GM21381 (cell line): ENCODE data around the gene CLEC6A.
"Not testable (repeated sequence)": the region's sequence is repeated elsewhere in the genome, so short reads cannot be mapped to it uniquely, and the experiment has no call there.

Experiments used
- ATAC-seq: cut with Tn5 transposase; IDR thresholded peaks from one replicate; pipeline ENCODE4 v1.9.1; 2021; ENCODE audit warnings: mild to moderate bottlenecking, moderate library complexity; ENCODE audit not compliant: unreplicated experiment

Gene CLEC6A

DNA sequence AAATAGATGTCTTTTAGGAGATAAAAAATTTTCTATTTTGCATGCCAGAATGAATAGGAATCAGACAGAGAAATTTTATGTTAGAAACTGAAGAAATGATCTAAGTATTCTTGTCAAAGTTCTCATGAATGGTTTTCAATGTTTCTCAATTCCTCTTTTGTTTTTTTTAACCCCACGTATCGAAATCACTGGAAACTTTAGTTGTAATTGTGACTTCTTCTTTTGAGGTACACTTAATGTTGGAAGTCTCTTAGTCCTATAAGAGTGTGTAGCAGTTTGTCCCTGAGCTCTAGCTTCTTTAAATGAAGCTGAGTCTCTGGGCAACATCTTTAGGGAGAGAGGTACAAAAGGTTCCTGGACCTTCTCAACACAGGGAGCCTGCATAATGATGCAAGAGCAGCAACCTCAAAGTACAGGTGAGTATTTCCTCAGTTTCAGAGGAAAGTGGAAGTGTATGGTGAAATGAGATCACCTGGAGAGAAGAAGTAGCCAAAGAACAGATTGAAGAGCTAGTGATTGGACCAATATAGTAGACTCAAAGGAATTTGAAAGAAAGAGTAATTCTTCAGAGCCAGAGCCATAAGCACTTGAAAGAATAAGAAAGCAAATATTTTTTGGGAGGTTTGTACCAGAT lies at the start of gene CLEC6A:
TSS of gene CLEC6A (plus strand) at position 236 of the 634 bp plus-strand sequence. CDS start at position 386, 150 bp downstream.
- ATAC-seq: no peak

DNA sequence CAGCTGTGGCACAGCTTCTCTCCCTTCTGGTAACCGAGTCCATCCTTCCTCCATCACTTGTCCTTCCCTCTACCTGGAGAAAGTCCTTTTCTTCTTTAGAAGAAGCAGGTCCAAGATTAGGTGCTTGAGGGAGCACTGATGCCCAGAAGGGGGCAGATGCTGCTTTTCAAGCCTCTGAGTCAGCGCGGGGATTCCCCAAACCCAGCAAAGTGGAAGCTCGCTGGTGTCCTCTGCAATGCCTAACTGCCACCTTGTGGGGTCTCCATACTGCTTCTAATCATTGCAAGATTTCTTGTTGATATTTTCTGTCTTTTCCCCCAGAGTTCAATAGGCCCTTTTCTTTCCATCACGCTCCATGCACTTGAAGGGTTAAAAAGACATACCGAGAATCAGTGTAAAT lies 36.2 kb upstream of the CLEC6A start:
- ATAC-seq: not testable (repeated sequence)

DNA sequence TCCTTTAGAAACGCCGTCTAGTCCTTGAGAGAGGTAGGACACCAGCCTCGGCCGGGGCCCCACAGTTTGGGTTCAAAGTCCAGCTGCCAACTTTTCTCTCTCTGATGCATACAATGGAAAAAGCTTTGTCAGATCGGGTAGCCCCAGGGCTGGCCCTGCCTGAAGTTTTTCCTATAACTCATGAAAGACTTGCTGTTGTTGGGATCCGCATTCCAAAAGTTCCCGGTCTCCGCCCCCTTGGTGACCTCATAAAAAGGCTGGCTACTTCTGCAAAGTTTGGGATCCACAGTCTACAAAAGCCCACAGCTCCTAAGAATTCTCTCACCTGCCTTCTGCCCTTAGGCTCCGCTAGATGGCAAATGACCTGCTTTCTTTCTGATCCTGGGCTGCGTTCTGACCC lies 35.3 kb upstream of the CLEC6A start:
- no peak for ATAC-seq

DNA sequence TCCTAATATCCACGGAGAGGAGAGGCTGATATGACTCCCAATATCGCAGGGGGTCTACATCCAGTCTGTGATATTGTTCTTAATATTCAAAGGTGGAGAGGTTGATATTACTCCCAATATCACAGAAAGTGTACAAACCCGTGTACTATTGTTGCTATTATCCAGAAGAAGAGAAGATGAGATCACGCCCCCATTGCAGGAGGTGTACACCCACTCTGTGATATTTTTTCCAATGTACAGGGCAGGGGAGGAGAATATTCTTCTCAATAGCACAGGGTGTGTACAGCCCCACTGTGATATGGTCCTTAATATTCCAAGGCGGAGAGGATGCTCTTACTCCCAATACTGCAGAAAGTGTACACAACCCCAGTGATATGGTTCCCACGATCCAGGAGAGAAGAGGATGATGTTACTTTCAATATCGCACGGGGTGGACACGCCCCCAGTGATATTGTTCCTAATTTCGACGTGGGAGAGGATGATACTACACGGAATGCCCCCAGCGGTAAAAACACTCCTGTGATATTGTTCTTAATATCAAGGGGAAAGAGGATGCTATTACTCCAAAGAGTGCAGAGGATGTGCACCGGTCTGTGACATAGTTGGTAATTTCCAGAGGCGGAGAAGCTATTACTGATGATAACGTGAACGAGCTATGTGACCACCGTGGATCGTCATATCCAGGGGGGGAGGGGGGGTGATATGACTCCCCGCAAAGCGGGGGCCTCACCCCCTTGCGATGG lies 11.1 kb upstream of the CLEC6A start:
- not testable (repeated sequence) for ATAC-seq

DNA sequence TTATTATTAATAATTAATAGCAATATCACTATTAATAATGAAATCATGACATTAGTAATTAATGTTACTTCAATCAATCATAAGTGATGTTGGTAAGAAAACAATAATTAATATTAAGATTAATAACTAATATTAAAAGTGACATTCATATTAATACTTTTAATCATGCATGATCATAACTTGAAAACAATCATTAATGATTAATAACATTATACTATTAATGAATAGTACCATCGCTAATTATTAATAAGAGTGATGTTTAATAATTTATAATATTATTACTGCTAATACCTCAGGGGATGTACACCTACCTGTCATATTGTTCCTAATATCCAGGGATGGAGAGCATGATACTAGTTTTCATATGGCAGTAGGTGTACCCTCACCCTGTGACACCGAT lies 10.0 kb upstream of the CLEC6A start:
- ATAC-seq: no peak

DNA sequence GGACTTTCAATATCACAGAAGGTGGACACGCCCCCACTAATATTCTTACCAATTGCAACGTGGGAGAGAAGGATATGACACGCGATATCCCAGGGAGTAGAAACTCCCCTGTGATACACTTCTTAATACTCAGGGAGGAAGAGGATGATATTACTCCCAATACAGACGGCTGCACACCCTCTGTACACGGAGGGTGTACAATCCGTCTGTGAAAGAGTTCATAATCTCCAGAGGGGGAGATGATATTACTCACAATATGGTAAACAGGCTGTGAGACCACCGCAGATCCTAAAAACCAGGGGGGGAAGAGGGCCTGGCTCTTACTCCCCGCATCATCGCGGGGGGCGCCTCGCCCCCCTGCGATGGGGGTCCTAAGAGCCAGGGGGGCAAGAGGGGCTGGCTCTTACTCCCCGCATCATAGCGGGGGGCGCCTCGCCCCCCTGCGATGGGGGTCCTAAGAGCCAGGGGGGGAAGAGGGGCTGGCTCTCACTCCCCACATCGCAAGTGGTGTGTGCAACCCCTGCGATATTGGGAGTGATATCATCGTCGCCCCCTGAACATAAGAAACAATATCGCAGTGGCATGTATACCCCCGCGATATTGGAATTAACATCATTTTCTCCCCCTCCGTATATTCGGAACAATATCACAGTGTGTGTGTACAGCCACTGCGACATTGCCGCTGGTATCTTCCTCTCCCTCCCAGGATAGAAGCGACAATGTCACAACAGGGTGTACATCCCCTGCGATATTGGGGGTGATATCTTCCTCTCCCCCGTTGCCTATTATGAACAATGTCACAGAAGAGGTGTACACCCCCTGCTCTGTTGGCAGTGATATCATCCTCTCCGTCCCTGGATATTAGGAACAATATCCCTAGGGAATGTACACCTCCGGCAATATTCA lies 8.9 kb upstream of the CLEC6A start:
- ATAC-seq: no peak

DNA sequence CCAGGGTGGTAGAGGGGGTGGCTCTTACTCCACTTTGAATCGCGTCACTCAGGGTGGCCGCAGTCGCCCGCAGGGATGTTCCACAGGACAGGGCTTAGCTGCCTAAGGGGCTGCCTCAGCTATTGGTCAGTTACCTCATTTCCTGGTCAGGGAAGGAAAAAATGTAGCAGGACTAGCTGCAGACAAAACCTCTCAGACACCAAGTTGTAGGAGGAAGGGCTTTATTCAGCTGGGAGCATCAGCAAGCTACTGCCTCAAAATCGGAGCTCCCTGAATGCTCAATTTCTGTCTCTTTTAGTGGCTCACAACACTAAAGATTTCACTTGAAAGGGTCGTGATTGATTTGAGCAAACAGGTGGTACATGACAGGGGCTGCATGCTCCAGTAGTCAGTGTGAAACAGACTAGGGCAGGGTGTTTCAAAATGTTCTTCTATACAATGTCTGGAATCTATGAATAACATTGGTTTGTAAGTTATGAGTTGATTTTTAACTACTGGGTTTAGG lies 6.4 kb upstream of the CLEC6A start:
- no peak for ATAC-seq

DNA sequence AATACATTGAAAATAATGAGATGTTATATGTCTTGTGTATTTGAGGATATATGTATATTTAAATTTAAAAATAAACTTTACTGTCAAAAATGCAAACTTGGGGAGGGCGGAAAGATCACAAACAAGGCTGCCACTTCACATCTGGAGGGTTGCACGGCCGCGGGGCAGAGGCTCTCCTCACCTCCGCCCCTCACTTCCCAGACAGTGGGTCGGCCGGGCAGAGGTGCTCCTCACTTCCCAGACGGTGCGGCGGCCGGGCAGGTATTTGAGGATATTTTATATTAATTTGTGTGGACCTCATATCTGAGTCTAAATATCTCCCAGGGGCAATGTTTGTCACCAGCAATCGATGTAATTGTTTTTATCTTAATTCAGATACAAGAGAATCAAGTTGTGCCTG lies 3.7 kb upstream of the CLEC6A start:
- ATAC-seq: no peak

DNA sequence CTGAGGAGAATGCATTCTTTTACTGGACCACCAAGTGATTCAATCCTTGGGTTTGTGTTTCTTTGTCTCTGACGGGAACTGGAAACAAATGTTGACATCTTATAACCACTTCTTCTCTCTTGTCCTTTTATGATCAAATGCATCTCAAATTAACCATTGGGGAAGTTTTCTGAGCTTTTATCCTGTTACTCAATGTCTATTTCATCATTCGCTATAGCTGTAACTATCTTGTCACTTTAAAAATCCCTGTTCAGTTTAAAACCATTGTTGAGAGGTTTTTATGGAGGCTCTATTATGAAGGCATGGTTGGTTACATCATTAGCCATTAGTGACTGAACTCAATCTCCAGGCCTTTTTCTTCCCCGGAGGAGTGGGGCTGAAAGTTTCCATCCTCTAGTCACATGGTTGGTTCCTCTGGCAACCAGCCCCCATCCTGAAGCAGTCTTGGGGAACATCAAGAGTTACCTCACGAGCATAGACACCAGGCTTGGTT lies 2.7 kb upstream of the CLEC6A start:
- no peak for ATAC-seq

DNA sequence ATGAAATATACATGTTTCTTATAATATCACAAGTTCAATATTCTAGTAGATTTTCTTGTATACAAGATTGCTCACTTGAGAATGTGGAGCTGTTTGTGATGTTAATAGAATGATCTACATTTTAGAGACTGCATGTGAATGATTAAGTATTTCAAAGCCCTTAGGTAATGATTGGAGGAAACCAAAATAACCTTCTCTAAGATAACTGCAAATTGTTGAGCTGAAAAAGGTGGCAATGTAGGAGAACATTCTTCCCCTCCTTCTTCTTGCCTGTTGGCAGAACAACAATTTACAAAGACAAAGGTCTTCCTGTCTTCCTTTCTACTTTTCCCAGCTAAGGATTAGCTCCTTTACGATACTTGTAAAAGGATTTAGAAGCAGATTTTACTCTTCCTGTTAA lies 2.0 kb upstream of the CLEC6A start:
- no peak for ATAC-seq

DNA sequence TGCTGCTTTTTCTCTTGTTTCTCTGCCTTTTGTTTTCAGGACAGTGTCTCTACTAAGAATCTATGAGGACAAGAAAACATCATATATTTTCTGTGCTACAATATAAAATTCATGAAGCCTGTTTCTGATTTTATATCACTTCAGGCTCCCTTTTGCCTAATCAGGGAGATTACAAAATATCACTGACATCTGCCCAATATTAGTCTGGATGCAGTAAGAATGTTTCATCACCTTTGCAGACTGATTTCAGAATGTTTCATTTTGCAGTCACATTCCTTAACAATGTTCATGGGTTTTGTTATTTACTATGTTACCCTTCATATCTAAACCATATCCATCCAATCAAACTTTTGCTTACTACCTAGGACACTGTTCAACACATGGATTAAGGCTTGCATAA lies 491 bp upstream of the CLEC6A start:
- ATAC-seq: no peak

DNA sequence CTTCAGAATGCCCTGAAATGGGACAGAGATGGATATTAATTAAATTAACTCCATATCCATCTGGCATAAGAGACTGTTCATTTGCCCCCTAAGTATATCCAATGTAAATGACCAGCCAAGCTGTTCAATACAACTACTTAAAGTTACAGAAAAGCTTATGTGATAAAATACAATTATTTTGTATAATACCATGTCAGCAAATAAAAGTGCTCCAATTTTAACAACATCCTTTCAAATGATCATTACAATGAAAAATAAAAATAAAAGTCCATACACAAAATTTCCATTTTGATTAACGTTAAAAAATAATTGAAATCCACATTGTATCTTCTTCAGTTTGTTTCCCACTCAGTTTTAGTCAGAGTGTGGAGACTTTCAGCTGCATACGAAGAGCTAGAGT lies 5.7 kb downstream of the CLEC6A start:
- ATAC-seq: no peak

DNA sequence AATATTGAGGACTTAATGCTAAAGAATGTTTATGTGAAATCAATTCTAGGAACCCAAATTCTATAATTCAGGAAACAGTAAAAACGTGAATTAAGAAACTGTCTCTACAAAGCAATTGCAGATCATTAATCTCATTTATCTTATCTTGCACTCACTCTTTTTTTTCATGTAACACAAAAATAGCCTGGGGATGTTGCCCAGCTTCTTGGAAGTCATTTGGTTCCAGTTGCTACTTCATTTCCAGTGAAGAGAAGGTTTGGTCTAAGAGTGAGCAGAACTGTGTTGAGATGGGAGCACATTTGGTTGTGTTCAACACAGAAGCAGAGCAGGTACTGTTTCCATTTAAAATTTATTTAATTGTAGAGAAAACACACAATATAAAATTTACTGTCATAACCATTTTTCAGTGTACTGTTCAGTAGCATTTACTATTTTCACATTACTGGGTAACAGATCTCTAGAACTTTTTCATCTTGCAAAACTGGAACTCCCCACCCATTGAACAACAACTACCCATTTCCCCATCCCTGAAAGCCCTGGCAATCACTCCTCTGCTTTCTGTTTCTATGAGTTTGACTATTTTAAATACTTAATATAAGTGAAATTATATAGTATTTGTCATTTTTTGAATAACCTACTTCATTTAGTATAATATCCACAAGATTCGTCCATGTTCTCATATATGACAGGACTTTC lies 9.7 kb downstream of the CLEC6A start:
- ATAC-seq: no peak

DNA sequence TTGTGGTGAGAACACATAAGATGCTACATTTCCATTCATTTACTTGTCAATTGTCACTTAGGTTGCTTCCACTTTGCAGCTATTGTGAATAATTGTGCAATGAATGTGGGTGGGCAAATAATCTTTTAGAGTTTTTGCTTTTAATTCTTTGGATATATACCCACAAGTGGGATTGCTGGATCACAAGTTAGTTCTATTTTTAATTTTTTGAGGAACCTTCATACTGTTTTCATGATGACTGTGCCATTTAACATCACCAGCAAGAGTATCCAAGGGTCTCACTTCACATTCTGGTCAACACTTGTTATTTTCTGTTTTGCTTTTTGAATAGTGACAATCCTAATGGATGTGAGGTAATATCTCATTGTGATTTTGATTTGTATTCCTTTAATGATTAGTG lies 10.5 kb downstream of the CLEC6A start:
- ATAC-seq: no peak

DNA sequence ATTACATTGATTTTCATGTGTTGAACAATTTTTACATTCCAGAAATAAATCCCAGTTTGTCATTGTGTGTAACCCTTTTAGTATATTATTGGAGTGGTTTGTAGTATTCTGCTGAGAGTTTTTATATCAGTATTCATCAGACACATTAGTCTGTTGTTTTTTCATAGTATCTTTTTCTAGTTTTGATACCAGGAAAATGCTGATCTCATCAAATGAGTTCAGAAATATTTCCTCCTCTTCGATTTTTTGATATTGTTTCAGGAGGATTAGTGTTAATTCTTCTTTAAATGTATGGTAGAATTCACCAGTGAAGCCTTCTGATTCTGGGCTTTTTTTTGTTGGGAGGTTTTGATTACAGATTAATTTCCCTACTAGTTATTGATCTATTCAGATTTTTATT lies 15.3 kb downstream of the CLEC6A start:
- no peak for ATAC-seq

DNA sequence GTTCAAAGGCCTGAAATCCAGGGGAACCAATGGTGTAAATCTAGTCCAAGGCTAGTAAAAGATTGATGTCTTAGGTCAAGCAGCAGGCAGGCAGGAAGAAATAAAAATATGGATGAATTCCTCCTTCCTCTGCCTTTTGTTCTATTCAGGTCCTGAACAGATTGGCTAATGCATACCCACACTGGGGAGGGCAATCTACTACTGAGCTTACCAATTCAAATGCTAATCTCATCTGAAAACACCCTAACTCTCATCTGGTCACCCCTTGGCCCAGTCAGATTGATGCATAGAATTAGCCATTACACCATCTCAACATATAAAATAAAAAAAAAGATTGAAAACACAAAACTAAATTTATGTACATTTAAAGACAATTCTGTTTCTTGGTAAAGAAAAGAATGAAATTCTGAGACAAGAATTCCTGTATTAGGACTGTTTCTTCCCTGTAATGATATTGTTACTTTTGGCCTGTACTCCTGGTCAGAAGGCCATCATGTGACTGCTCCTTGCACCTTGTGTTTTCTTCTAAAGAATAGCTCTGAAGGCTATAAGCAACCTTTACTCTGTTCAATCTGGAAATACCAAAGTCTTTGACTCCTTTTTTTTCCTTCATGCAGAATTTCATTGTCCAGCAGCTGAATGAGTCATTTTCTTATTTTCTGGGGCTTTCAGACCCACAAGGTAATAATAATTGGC lies 19.9 kb downstream of the CLEC6A start:
- no peak for ATAC-seq

DNA sequence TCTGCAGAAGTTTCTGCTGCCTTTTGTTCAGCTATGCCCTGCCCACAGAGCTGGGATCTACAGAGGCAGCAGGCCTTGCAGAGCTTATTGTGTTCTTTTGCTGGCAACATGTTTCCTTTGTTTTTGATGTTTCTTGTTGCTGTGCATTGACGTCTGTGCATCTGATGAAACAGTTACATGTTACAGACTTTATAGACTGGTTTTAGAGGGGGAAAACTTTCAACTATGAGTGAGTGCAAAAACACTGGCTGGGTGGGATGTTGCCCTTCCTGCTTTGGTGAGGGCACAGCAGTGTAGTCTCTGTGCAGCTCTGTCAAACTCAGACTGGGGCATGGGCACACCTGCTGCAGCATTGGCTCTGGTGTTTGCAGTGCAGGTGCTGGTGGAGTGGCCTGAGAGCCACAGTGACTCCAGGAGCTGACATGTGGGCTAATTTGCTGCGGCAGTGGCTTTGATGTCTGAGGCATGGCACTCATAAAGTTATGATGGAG lies 26.9 kb downstream of the CLEC6A start:
- no peak for ATAC-seq

DNA sequence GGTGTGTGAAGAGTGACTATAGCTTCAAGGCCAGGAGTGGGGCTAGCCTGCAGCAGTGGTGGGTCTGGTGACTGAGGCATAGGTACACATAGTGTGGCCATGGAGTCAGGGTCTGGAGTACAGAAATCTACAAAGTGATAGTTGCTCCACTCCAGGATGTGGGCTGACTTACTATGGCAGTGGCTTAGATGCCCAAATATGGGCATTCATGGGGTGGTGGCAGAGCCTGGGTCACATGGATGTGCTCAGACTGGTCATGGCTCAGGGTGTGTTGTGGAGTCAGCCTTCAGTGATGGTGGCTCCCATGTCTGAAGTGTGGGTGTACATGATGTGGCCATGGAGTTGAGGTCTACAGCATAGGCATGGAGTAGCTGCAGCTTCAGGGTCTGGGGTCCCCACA lies 27.3 kb downstream of the CLEC6A start:
- ATAC-seq: no peak

DNA sequence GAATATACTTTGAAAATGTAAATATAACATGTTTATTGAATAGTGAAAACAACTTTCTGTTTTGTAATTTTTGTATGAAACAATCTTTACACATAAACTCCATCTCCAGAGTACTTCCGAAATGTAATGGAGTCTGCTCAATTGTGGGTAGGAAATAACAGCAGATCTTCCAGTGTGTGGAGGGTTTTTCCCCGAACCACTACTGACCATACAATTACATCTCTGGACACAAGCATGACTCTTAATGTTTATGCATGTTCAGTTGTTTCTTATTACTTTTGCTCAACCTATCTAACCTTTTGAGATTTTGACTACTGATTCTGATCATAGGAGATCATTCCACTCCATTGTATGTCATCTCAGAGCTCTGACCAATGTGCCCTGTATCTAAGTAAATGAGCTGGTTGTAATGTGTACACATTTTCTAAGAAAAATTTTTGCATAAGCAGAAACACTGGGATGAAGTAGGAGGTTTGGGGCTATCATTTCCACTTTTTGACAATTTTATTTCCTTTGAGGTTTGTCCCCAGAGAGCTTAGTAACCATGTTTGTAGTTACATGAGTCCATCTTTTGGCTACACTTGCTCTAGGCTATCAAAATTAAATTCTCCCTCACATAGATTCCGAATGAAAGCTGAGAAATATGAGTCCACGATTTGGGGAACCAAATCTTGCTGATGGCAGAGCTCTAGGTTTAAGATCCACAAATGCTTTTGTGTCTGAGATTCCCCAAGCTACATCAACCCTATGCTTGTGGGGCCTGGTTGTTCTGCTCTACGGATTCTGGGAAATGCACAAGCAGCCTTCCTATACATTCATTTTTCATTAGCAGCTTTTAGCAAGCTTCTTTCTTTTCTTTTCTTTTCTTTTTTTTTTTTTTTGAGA lies 36.1 kb downstream of the CLEC6A start:
- no peak for ATAC-seq
